OCI-LY3 (cell line): ENCODE data around the gene TYMP.

ENCODE experiments used
- H2AFZ ChIP-seq: fragments of 200-600, 300-600 bp; shearing (Covaris generic); 2 replicates; pipeline ENCODE4 v1.6.0; 2014; ENCODE audit warnings: antibody characterized with exemption, low read depth, low read length
- H3K27ac ChIP-seq: fragments of 200-600, 300-600 bp; sonication (generic); 2 replicates; pipeline ENCODE4 v1.5.1; 2014; ENCODE audit warnings: mild to moderate bottlenecking, low read length, moderate library complexity, mixed read lengths
- H3K27me3 ChIP-seq: fragments of 200-600, 300-600 bp; sonication (generic); 2 replicates; pipeline ENCODE4 v1.6.1; 2014; ENCODE audit warnings: low read depth, low read length, mixed read lengths
- H3K36me3 ChIP-seq: fragments of 200-600, 300-600 bp; sonication (generic); replicated peaks from 2 replicates; pipeline ENCODE3; 2014; ENCODE audit warnings: low read depth, low read length, mixed read lengths
- H3K4me1 ChIP-seq: fragments of 300-600, 200-600 bp; sonication (generic); 2 replicates; pipeline ENCODE4 v1.6.1; 2014; ENCODE audit warnings: low read length, mixed read lengths
- H3K4me2 ChIP-seq: fragments of 200-600, 300-600 bp; sonication (generic); 2 replicates; pipeline ENCODE4 v1.6.1; 2014; ENCODE audit warnings: low read length, mixed read lengths
- H3K4me3 ChIP-seq: fragments of 300-600, 200-600 bp; sonication (generic); 2 replicates; pipeline ENCODE4 v1.5.1; 2014; ENCODE audit warnings: antibody characterized with exemption, mild to moderate bottlenecking, low read length, moderate library complexity
- H3K79me2 ChIP-seq: fragments of 300-600, 200-600 bp; shearing (Covaris generic); 2 replicates; pipeline ENCODE4 v1.6.1; 2014; ENCODE audit warnings: mild to moderate bottlenecking, low read length, mixed read lengths
- H3K9ac ChIP-seq: fragments of 300-600, 200-600 bp; shearing (Covaris generic); 2 replicates; pipeline ENCODE4 v1.6.0; 2014; ENCODE audit warnings: mild to moderate bottlenecking, low read length, moderate library complexity
- H3K9me3 ChIP-seq: fragments of 200-600, 300-600 bp; shearing (Covaris generic); 2 replicates; pipeline ENCODE4 v1.6.1; 2014; ENCODE audit warnings: low read length, mixed read lengths; ENCODE audit not compliant: insufficient read depth
- H4K20me1 ChIP-seq: fragments of 200-600, 300-600 bp; sonication (generic); 2 replicates; pipeline ENCODE4 v1.6.1; 2016; ENCODE audit warnings: low read length, mixed read lengths; ENCODE audit not compliant: insufficient read depth
- EZH2phosphoT487 ChIP-seq: fragments of 200-600 bp; shearing (Covaris generic); IDR thresholded peaks from 2 replicates; pipeline ENCODE4 v1.6.1; 2018; ENCODE audit warnings: antibody characterized with exemption, mixed run types, low read depth
- TF ChIP-seq, protein P1 (sequence below): fragments of 200-600, 300-600 bp; sonication (generic); IDR thresholded peaks from 2 replicates; pipeline ENCODE4 v1.5.1; 2014; ENCODE audit warnings: antibody characterized with exemption, low read length, low read depth

TYMP gene

DNA sequence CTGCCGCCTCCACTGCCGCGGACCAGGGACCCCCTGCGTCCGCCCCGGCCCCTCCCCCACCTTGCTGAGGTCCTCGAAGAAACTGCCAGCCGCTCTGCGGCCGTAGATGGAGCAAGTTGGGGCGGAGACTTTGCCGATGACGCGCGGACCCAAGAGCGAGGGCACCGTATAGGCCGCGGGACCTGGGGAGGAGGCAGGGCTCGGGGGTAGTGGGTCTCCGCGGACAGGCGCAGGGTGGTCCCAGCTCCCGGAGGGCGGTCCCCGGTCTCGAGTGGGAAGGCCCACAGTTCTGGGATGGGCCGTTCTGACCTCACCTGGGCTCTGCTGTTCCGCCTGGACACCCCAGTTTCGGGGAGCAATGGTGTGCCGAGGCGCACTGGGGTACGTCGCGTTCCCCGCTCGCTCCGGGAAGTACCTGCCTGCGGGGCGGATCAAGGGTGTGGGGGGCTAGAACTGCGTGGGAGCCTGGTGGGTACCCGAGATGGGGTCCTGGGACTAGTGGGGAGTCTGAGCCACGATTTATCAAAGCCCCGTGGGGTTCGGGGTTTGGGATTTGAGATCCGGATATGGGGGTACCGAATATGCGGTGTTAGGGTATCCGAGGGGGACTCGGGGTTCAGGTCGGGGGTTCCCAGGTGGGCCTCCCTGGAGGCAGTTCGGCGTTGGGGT is 1.2 kb upstream of the TYMP start:
- Histone ChIP-seq H3K27ac (peak overlapping the region; percentile 80), H4K20me1 (no peaks in the 10 kb centered on the region), H3K36me3 (no peaks in the 10 kb centered on the region), H3K79me2 (0 out of 2 replicates have a peak, but pooled peaks cover 4% of the 10 kb centered on the region), H3K4me1 (peaks cover 43% of the 10 kb centered on the region), H3K4me2 (peak overlapping the region; percentile 95), H2AFZ (no peak overlapping the region), H3K4me3 (peak overlapping the region; percentile 98), H3K9ac (peak overlapping the region; percentile 99), H3K27me3 (no peaks in the 10 kb centered on the region), H3K9me3 (no peaks in the 10 kb centered on the region)
- TF ChIP-seq EZH2phosphoT487 = no peak
- TF ChIP-seq, protein P1, sequence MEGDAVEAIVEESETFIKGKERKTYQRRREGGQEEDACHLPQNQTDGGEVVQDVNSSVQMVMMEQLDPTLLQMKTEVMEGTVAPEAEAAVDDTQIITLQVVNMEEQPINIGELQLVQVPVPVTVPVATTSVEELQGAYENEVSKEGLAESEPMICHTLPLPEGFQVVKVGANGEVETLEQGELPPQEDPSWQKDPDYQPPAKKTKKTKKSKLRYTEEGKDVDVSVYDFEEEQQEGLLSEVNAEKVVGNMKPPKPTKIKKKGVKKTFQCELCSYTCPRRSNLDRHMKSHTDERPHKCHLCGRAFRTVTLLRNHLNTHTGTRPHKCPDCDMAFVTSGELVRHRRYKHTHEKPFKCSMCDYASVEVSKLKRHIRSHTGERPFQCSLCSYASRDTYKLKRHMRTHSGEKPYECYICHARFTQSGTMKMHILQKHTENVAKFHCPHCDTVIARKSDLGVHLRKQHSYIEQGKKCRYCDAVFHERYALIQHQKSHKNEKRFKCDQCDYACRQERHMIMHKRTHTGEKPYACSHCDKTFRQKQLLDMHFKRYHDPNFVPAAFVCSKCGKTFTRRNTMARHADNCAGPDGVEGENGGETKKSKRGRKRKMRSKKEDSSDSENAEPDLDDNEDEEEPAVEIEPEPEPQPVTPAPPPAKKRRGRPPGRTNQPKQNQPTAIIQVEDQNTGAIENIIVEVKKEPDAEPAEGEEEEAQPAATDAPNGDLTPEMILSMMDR = no peak

- Histone ChIP-seq H3K36me3 (no peaks in the 10 kb centered on the region), H3K4me3 (peak overlapping the region; percentile 98), H2AFZ (no peak overlapping the region), H4K20me1 (no peaks in the 10 kb centered on the region), H3K9ac (peak overlapping the region; percentile 99), H3K9me3 (no peaks in the 10 kb centered on the region), H3K4me2 (peak overlapping the region; percentile 95), H3K79me2 (0 out of 2 replicates have a peak, but pooled peaks cover 4% of the 10 kb centered on the region), H3K4me1 (peaks cover 39% of the 10 kb centered on the region), H3K27ac (peak overlapping the region; percentile 80), H3K27me3 (no peaks in the 10 kb centered on the region)
- no peak for TF ChIP-seq EZH2phosphoT487
- TF ChIP-seq, protein P1 = no peak
Measured at GRCh38 chr22:50530580-50530876, 716 bp upstream of the TYMP start.

DNA sequence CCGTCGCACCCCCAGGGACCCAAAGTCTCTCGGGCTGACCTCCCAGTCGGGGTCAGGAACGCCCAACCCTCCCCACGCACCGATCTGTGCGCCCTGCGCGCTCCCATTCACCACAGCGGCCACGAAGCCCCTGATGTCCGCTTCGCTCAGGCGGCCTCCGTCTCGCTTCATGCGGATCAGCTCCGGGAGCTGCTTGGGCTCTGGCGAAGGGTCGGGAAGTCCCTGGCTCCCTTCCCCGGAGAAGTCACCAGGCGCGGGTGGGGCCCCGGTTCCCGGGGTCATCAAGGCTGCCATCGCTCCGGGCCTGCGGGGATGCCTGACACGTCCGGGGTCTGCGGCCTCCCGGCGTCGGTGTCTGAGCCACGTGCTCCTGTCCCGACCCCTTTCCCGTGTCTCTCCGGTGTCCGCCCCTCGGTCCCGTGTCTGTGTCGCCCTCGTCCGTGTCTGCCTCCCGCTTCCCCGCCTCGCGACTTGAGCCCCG is 356 bp downstream of the TYMP start:
- Histone ChIP-seq H3K4me2 (peak overlapping the region; percentile 36), H3K4me3 (0 out of 2 replicates have a peak overlapping the region, but pooled peaks have one; percentile 23), H3K27ac (no peak overlapping the region)

More for the DNA sequence above, 356 bp downstream of the TYMP start:
- Histone ChIP-seq H3K27me3 (no peaks in the 10 kb centered on the region), H3K79me2 (peaks cover 13% of the 10 kb centered on the region), H2AFZ (no peak overlapping the region), H4K20me1 (peaks cover 5% of the 10 kb centered on the region; the same call in 1 of the 2 replicates), H3K9ac (no peak overlapping the region), H3K9me3 (no peaks in the 10 kb centered on the region), H3K4me1 (peaks cover 32% of the 10 kb centered on the region), H3K36me3 (peaks cover 2% of the 10 kb centered on the region)
- TF ChIP-seq, protein P1 = no peak
- TF ChIP-seq EZH2phosphoT487 = no peak
